Measurements from ENCODE around the gene ZIC2. TPM values are rescaled to one million over a fixed set of nuclear protein-coding genes. Genes with fewer than 3 reads are reported as not detected.

Gene ZIC2
- total RNA-seq, 4 donors from 2014 or later, result not detected

DNA sequence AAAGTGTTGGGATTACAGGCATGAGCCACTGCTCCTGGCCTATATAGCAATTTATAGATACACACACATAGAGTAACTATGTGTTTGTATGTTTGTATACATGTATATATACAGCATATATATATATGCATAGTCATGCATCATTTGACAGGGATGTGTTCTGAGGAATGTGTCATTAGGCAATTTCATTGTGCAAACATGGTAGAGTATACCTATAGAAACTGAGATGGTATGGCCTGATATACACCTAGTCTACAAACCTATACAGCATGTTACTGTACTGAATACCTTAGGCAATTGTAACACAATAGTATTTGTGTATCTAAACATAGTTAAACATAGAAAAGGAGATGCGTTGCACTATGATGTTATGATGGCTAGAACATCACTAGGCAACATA lies 54.4 kb downstream of the ZIC2 start:
- no peak overlapping the region for H3K4me3 ChIP-seq

More for the DNA sequence above, 54.4 kb downstream of the ZIC2 start:
- Histone ChIP-seq H3K27me3 (no peaks in the 10 kb centered on the region), H3K4me1 (no peaks in the 10 kb centered on the region), H3K36me3 (no peaks in the 10 kb centered on the region), H3K27ac (no peak overlapping the region), H3K9me3 (no peaks in the 10 kb centered on the region)
- TF ChIP-seq POLR2A (IDR thresholded peaks at IDR 0.05) (no peak), CTCF (IDR thresholded peaks at IDR 0.05) (no peak)
- DNase-seq, result no peak

Other genes starting within 250 kb of the ZIC2 start
- gene ZIC5, start 10.0 kb upstream of the ZIC2 start, total RNA-seq, result not detected
- gene PCCA, start 107.3 kb downstream of the ZIC2 start, total RNA-seq, result 10 to 100 TPM; 46.9 to 66.0 (median 49.4) TPM